ENCODE data around the gene CCDC27. TPM values are rescaled to one million over a fixed set of nuclear protein-coding genes. Genes with fewer than 3 reads are reported as not detected.

Gene CCDC27
- total and polyA plus RNA-seq, 2 of the 13 experiments (the other 11 are each of a cell fraction or from before 2014, with no cell fraction given) = not detected

- TF ChIP-seq, protein P1, sequence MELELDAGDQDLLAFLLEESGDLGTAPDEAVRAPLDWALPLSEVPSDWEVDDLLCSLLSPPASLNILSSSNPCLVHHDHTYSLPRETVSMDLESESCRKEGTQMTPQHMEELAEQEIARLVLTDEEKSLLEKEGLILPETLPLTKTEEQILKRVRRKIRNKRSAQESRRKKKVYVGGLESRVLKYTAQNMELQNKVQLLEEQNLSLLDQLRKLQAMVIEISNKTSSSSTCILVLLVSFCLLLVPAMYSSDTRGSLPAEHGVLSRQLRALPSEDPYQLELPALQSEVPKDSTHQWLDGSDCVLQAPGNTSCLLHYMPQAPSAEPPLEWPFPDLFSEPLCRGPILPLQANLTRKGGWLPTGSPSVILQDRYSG (CRISPR knock-in tag; IDR thresholded peaks at IDR 0.05) = no peak
- TF ChIP-seq MIER3 (CRISPR knock-in tag; IDR thresholded peaks at IDR 0.05; ENCODE audit: borderline replicate concordance) = peak; percentile 44; the same call in 1 of the 2 replicates
- no peak for TF ChIP-seq ZNF7 (CRISPR knock-in tag; IDR thresholded peaks at IDR 0.05)
- TF ChIP-seq ZNF460 (CRISPR knock-in tag; IDR thresholded peaks at IDR 0.05; ENCODE audit: borderline replicate concordance) = no peak
- TF ChIP-seq, protein P2, sequence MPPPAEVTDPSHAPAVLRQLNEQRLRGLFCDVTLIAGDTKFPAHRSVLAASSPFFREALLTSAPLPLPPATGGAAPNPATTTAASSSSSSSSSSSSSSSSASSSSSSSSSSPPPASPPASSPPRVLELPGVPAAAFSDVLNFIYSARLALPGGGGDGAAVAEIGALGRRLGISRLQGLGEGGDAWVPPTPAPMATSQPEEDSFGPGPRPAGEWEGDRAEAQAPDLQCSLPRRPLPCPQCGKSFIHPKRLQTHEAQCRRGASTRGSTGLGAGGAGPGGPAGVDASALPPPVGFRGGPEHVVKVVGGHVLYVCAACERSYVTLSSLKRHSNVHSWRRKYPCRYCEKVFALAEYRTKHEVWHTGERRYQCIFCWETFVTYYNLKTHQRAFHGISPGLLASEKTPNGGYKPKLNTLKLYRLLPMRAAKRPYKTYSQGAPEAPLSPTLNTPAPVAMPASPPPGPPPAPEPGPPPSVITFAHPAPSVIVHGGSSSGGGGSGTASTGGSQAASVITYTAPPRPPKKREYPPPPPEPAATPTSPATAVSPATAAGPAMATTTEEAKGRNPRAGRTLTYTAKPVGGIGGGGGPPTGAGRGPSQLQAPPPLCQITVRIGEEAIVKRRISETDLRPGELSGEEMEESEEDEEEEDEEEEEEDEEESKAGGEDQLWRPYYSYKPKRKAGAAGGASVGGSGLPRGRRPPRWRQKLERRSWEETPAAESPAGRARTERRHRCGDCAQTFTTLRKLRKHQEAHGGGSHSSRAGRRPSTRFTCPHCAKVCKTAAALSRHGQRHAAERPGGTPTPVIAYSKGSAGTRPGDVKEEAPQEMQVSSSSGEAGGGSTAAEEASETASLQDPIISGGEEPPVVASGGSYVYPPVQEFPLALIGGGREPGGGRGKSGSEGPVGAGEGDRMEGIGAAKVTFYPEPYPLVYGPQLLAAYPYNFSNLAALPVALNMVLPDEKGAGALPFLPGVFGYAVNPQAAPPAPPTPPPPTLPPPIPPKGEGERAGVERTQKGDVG (CRISPR knock-in tag; IDR thresholded peaks at IDR 0.05; ENCODE audit: borderline replicate concordance) = no peak
- TF ChIP-seq E2F1 (CRISPR knock-in tag; IDR thresholded peaks at IDR 0.05) = peak; percentile 20; the same call in 1 of the 2 replicates
- TF ChIP-seq ZNF547 (CRISPR knock-in tag; IDR thresholded peaks at IDR 0.05) = 0 out of 2 replicates have a peak, but pooled peaks have one; percentile 42
- TF ChIP-seq NCOA5 (CRISPR knock-in tag; IDR thresholded peaks at IDR 0.05) = no peak
- no peak for TF ChIP-seq NR2F1 (CRISPR knock-in tag; IDR thresholded peaks at IDR 0.05)
- no peak; the same call in 1 of the 2 replicates for TF ChIP-seq KDM5B (CRISPR knock-in tag; IDR thresholded peaks at IDR 0.05; ENCODE audit: borderline replicate concordance)
- TF ChIP-seq NFE2L1 (CRISPR knock-in tag; IDR thresholded peaks at IDR 0.05; ENCODE audit: borderline replicate concordance) = no peak
- no peak for TF ChIP-seq ZNF749 (CRISPR knock-in tag; IDR thresholded peaks at IDR 0.05; ENCODE audit: borderline replicate concordance)
- TF ChIP-seq ZBTB1 (CRISPR knock-in tag; IDR thresholded peaks at IDR 0.05; ENCODE audit: borderline replicate concordance) = no peak
- TF ChIP-seq CC2D1A (CRISPR knock-in tag; IDR thresholded peaks at IDR 0.05) = no peak
- peak; percentile 65 for TF ChIP-seq ESRRA (CRISPR knock-in tag; IDR thresholded peaks at IDR 0.05; ENCODE audit: low read depth)
- TF ChIP-seq YEATS4 (CRISPR knock-in tag; IDR thresholded peaks at IDR 0.05; ENCODE audit: borderline replicate concordance) = peak; percentile 86
- TF ChIP-seq RAD51 (IDR thresholded peaks at IDR 0.05; ENCODE audit: borderline replicate concordance) = no peak
- TF ChIP-seq ZNF724P (CRISPR knock-in tag; IDR thresholded peaks at IDR 0.05; ENCODE audit: borderline replicate concordance) = no peak; the same call in 1 of the 2 replicates
- no peak for TF ChIP-seq ZNF333 (CRISPR knock-in tag; IDR thresholded peaks at IDR 0.05; ENCODE audit: borderline replicate concordance)
- no peak for TF ChIP-seq FOXJ3 (CRISPR knock-in tag; IDR thresholded peaks at IDR 0.05; ENCODE audit: borderline replicate concordance)
- TF ChIP-seq ZNF777 (CRISPR knock-in tag; IDR thresholded peaks at IDR 0.05) = no peak; the same call in 1 of the 2 replicates
- 0 out of 2 replicates have a peak, but pooled peaks have one; percentile 51 for TF ChIP-seq ARNTL (CRISPR knock-in tag; IDR thresholded peaks at IDR 0.05)
- peak; percentile 60 for TF ChIP-seq TFDP2 (CRISPR knock-in tag; IDR thresholded peaks at IDR 0.05)
Observed at GRCh38 chr1:3796215-3797061, 44.2 kb downstream of the CCDC27 start, which contains the start of gene LRRC47 (continued).
